ENCODE results near the gene DRAXIN. TPM values are rescaled to one million over a fixed set of nuclear protein-coding genes. Genes with fewer than 3 reads are reported as not detected.

The DRAXIN gene
- total RNA-seq, 1 experiment from 2014 or later, result 5.5 TPM

GRCh38 chr1:11761285-11761684 is 69.8 kb downstream of the DRAXIN start:
- Histone ChIP-seq H3K9me3 (ENCODE audit: low read depth, low read length, poor library complexity, severe bottlenecking) (no peaks in the 10 kb centered on the region), H3K4me3 (ENCODE audit: low read depth, low read length, poor library complexity, severe bottlenecking) (no peak overlapping the region), H3K4me1 (ENCODE audit: insufficient read depth, low read length, poor library complexity, severe bottlenecking) (no peaks in the 10 kb centered on the region), H3K27me3 (replicated peaks; ENCODE audit: insufficient read depth, low read depth, low read length, poor library complexity) (no peaks in the 10 kb centered on the region), H3K27ac (ENCODE audit: low read depth, low read length, poor library complexity, severe bottlenecking) (no peak overlapping the region), H3K36me3 (ENCODE audit: insufficient read depth, low read length, poor library complexity, severe bottlenecking) (no peaks in the 10 kb centered on the region)
- ChIA-PET CTCF (no interaction called here), POLR2A (ENCODE audit: low non-redundant PET) (no interaction called here)
- intact Hi-C loops (cut with micrococcal nuclease; ENCODE audit: unreplicated experiment), result no loop called here
- TF ChIP-seq EZH2 (IDR thresholded peaks at IDR 0.05; ENCODE audit: borderline replicate concordance, low read depth, low read length, poor library complexity, severe bottlenecking) (no peak), CTCF (conservative IDR thresholded peaks at IDR 0.05; ENCODE audit: low read depth, low read length) (no peak)
- DNase-seq (ENCODE audit: low spot score), result no peak
- no TSS peak for BruUV-seq (replicated peaks)

- H3K36me3 ChIP-seq (ENCODE audit: insufficient read depth, low read length, poor library complexity, severe bottlenecking), result no peaks in the 10 kb centered on the region
- POLR2A ChIA-PET (ENCODE audit: low non-redundant PET), result no interaction called here
- DNase-seq (ENCODE audit: low spot score), result no peak
- no peaks in the 10 kb centered on the region for H3K27me3 ChIP-seq (replicated peaks; ENCODE audit: insufficient read depth, low read depth, low read length, poor library complexity)
- no peaks in the 10 kb centered on the region for H3K9me3 ChIP-seq (ENCODE audit: low read depth, low read length, poor library complexity, severe bottlenecking)
- H3K4me1 ChIP-seq (ENCODE audit: insufficient read depth, low read length, poor library complexity, severe bottlenecking), result no peaks in the 10 kb centered on the region
- BruUV-seq (replicated peaks), result no TSS peak
- no peak for TF ChIP-seq EZH2 (IDR thresholded peaks at IDR 0.05; ENCODE audit: borderline replicate concordance, low read depth, low read length, poor library complexity, severe bottlenecking)
- TF ChIP-seq CTCF (conservative IDR thresholded peaks at IDR 0.05; ENCODE audit: low read depth, low read length), result no peak
- H3K4me3 ChIP-seq (ENCODE audit: low read depth, low read length, poor library complexity, severe bottlenecking), result no peak within 1 kb of the TSS
- no peak within 1 kb of the TSS for H3K27ac ChIP-seq (ENCODE audit: low read depth, low read length, poor library complexity, severe bottlenecking)
- CTCF ChIA-PET, result no interaction called here
- intact Hi-C loops (cut with micrococcal nuclease; ENCODE audit: unreplicated experiment), result no loop called here
These were observed 70.5 kb downstream of the DRAXIN start, which contains the start of gene C1orf167 for GRCh38 chr1:11761988-11762406. C1orf167 (plus strand) TSS chr1:11762193; CDS start chr1:11764401, 2,208 bp downstream.

- TF ChIP-seq EZH2 (IDR thresholded peaks at IDR 0.05; ENCODE audit: borderline replicate concordance, low read depth, low read length, poor library complexity, severe bottlenecking) (no peak), CTCF (conservative IDR thresholded peaks at IDR 0.05; ENCODE audit: low read depth, low read length) (no peak)
- Histone ChIP-seq H3K27me3 (replicated peaks; ENCODE audit: insufficient read depth, low read depth, low read length, poor library complexity) (no peaks in the 10 kb centered on the region), H3K4me1 (ENCODE audit: insufficient read depth, low read length, poor library complexity, severe bottlenecking) (no peaks in the 10 kb centered on the region), H3K4me3 (ENCODE audit: low read depth, low read length, poor library complexity, severe bottlenecking) (no peak overlapping the region), H3K9me3 (ENCODE audit: low read depth, low read length, poor library complexity, severe bottlenecking) (no peaks in the 10 kb centered on the region), H3K36me3 (ENCODE audit: insufficient read depth, low read length, poor library complexity, severe bottlenecking) (no peaks in the 10 kb centered on the region), H3K27ac (ENCODE audit: low read depth, low read length, poor library complexity, severe bottlenecking) (no peak overlapping the region)
- ChIA-PET CTCF (interaction anchor here (0.6 kb wide), 1 partner anchor 210 kb away, joined by 4 read pairs; no protein-coding TSS in a partner anchor), POLR2A (ENCODE audit: low non-redundant PET) (no interaction called here)
- DNase-seq (ENCODE audit: low spot score), result no peak
- intact Hi-C loops (cut with micrococcal nuclease; ENCODE audit: unreplicated experiment), result no loop called here
- no TSS peak for BruUV-seq (replicated peaks)
These were observed 72.6 kb downstream of the DRAXIN start for GRCh38 chr1:11764115-11764514.
